ENCODE data around the gene COL25A1.

- no peak for TF ChIP-seq POLR2AphosphoS5 (IDR thresholded peaks at IDR 0.05; ENCODE audit: low read depth, low read length)
- TF ChIP-seq POLR2A (IDR thresholded peaks at IDR 0.05; ENCODE audit: low read depth, low read length): no peak
- TF ChIP-seq TAF1 (IDR thresholded peaks at IDR 0.05; ENCODE audit: borderline replicate concordance, low read depth, low read length): no peak
Measured at GRCh38 chr4:109319684-109320083, 17.2 kb upstream of the COL25A1 start.

Data from GM12892 (cell line).